HL-60 (cell line): ENCODE data around the gene GNB1.

Experiments used
- POLR2AphosphoS5 ChIP-seq: IDR thresholded peaks from 2 replicates; pipeline ENCODE4 v1.6.1; 2012; ENCODE audit warnings: low read depth
- TF ChIP-seq, protein P1 (sequence below): IDR thresholded peaks from one replicate; pipeline ENCODE4 v1.5.1; 2011; ENCODE audit warnings: low read length, control low read depth, inconsistent platforms; ENCODE audit not compliant: insufficient read depth

- TF ChIP-seq, protein P1, sequence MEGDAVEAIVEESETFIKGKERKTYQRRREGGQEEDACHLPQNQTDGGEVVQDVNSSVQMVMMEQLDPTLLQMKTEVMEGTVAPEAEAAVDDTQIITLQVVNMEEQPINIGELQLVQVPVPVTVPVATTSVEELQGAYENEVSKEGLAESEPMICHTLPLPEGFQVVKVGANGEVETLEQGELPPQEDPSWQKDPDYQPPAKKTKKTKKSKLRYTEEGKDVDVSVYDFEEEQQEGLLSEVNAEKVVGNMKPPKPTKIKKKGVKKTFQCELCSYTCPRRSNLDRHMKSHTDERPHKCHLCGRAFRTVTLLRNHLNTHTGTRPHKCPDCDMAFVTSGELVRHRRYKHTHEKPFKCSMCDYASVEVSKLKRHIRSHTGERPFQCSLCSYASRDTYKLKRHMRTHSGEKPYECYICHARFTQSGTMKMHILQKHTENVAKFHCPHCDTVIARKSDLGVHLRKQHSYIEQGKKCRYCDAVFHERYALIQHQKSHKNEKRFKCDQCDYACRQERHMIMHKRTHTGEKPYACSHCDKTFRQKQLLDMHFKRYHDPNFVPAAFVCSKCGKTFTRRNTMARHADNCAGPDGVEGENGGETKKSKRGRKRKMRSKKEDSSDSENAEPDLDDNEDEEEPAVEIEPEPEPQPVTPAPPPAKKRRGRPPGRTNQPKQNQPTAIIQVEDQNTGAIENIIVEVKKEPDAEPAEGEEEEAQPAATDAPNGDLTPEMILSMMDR = no peak
- TF ChIP-seq POLR2AphosphoS5 = no peak
These were observed 24.2 kb upstream of the GNB1 start, which contains the start of gene CALML6 for GRCh38 chr1:1914971-1915692.
